Thoracic aorta (tissue), 2 donors: Measurements from ENCODE around the gene SMIM23. TPM values are rescaled to one million over a fixed set of nuclear protein-coding genes. Genes with fewer than 3 reads are reported as not detected.

Experiments
- ATAC-seq: fragments of 150-250 bp; one replicate; pipeline ENCODE4 v1.8.0; 2017; ENCODE audit warnings: low read depth; ENCODE audit not compliant: insufficient number of reproducible peaks, low FRiP score
- DNase-seq: peaks from one replicate; pipeline ENCODE4 v3.0.0-alpha.2; 2020; ENCODE audit warnings: low spot score
- H3K27ac ChIP-seq, 2 donors: fragments of 200-600 bp; sonication (generic); 1 replicate in 1 of 2; 2 replicates in 1 of 2; pipeline ENCODE4 v1.5.1; 2016; ENCODE audit warnings: mild to moderate bottlenecking in 2 of 2, moderate library complexity in 2 of 2
- H3K27me3 ChIP-seq: fragments of 200-600 bp; sonication (generic); replicated peaks from 2 replicates; pipeline ENCODE4 v1.6.0; 2016; ENCODE audit warnings: mild to moderate bottlenecking; ENCODE audit not compliant: insufficient read depth
- H3K36me3 ChIP-seq: fragments of 200-600 bp; sonication (generic); one replicate; pipeline ENCODE4 v1.5.1; 2016
- H3K4me1 ChIP-seq, 2 donors: fragments of 200-600 bp; sonication (generic); 1 replicate in 1 of 2; 2 replicates in 1 of 2; pipeline versions ENCODE4 v1.5.1 to v1.6.0; 2016; ENCODE audit warnings: low read depth in 2 of 2, mild to moderate bottlenecking in 1 of 2; ENCODE audit not compliant: control insufficient read depth in 1 of 2
- H3K4me3 ChIP-seq: fragments of 200-600 bp; sonication (generic); 2 replicates; pipeline ENCODE4 v1.5.1; 2016; ENCODE audit warnings: mild to moderate bottlenecking
- H3K9me3 ChIP-seq: fragments of 200-600 bp; sonication (generic); 2 replicates; pipeline ENCODE4 v1.5.1; 2016
- CTCF ChIP-seq: fragments of 200-600 bp; sonication (generic); IDR thresholded peaks from one replicate; pipeline ENCODE4 v1.5.1; 2019; ENCODE audit warnings: antibody characterized with exemption
- total RNA-seq, 2 donors: library from RNA; depleted of rRNA; stranded (reverse); fragments of >200 nt; gene quantifications; one replicate each; pipeline versions ENCODE4 v1.1.0 to v1.2.3, GENCODE V29; 2016

SMIM23 gene
- not detected for total RNA-seq

- ATAC-seq (no peak), DNase-seq (no peak)
- no peak for TF ChIP-seq CTCF
- Histone ChIP-seq H3K36me3 (no peaks in the 10 kb centered on the region), H3K27me3 (no peaks in the 10 kb centered on the region), H3K4me1 (no peaks in the 10 kb centered on the region), H3K27ac (no peak within 1 kb of the TSS), H3K4me3 (no peak within 1 kb of the TSS), H3K9me3 (no peaks in the 10 kb centered on the region)
Measured at GRCh38 chr5:171785517-171785916, at the start of gene SMIM23. TSS of gene SMIM23 (plus strand) at chr5:171785817. CDS start at chr5:171785872, 55 bp downstream.

- no peak overlapping the region for H3K27ac ChIP-seq
- DNase-seq, result no peak
- no peak overlapping the region for H3K4me3 ChIP-seq
- H3K4me1 ChIP-seq, result peaks cover 0 to 9% of the 10 kb centered on the region in 2 donors
- no peaks in the 10 kb centered on the region for H3K36me3 ChIP-seq
- ATAC-seq, result peak; percentile 56
- no peak for TF ChIP-seq CTCF
- no peaks in the 10 kb centered on the region for H3K27me3 ChIP-seq
- H3K9me3 ChIP-seq, result no peaks in the 10 kb centered on the region
Measured at GRCh38 chr5:171736976-171737891, 48.4 kb upstream of the SMIM23 start.

GRCh38 chr5:171738501-171738900 is 47.1 kb upstream of the SMIM23 start:
- DNase-seq, result no peak
- H3K4me1 ChIP-seq, result peaks cover 0 to 9% of the 10 kb centered on the region in 2 donors
- no peak overlapping the region for H3K4me3 ChIP-seq

GRCh38 chr5:171739271-171739670 is 46.3 kb upstream of the SMIM23 start:
- Histone ChIP-seq H3K27ac (no peak overlapping the region), H3K27me3 (no peaks in the 10 kb centered on the region), H3K4me1 (peaks cover 0 to 9% of the 10 kb centered on the region in 2 donors), H3K4me3 (no peak overlapping the region), H3K36me3 (no peaks in the 10 kb centered on the region), H3K9me3 (no peaks in the 10 kb centered on the region)
- no peak for TF ChIP-seq CTCF
- no peak for ATAC-seq
- DNase-seq, result no peak

More at GRCh38 chr5:171738501-171738900, 47.1 kb upstream of the SMIM23 start:
- Histone ChIP-seq H3K9me3 (no peaks in the 10 kb centered on the region), H3K36me3 (no peaks in the 10 kb centered on the region), H3K27me3 (no peaks in the 10 kb centered on the region), H3K27ac (no peak overlapping the region)
- ATAC-seq, result no peak
- TF ChIP-seq CTCF, result no peak

- Histone ChIP-seq H3K4me3 (no peak overlapping the region), H3K9me3 (no peaks in the 10 kb centered on the region), H3K27me3 (no peaks in the 10 kb centered on the region), H3K36me3 (no peaks in the 10 kb centered on the region), H3K27ac (no peak overlapping the region), H3K4me1 (no peaks in the 10 kb centered on the region)
- no peak for TF ChIP-seq CTCF
- DNase-seq, result no peak
- no peak for ATAC-seq
Measured at GRCh38 chr5:171743436-171744076, 42.1 kb upstream of the SMIM23 start.
